Stimulated activated CD4-positive, alpha-beta T cell treated with anti-CD3 and anti-CD28 coated beads, Interleukin-2, amount 100 ng/mL, for 24 hours (primary cell): Measurements from ENCODE around the gene WAPL.
"Not testable (repeated sequence)": the region's sequence is repeated elsewhere in the genome, so short reads cannot be mapped to it uniquely, and the experiment has no call there.

ENCODE experiments used
- DNase-seq, 2 donors: peaks; one replicate each; pipeline ENCODE4 v3.0.0-alpha.2; 2020

Gene WAPL

GRCh38 chr10:86521678-86522509 is at the start of gene WAPL:
Gene WAPL, minus strand, starts transcription at chr10:86521792. Its CDS starts 3,723 bp downstream, at chr10:86518069.
- DNase-seq, result peak; percentile 94 to 95

- no peak for DNase-seq
Measured at GRCh38 chr10:86569335-86569734, 47.7 kb upstream of the WAPL start.

GRCh38 chr10:86566518-86566917 is 44.9 kb upstream of the WAPL start:
- DNase-seq, result not testable (repeated sequence)

DNA sequence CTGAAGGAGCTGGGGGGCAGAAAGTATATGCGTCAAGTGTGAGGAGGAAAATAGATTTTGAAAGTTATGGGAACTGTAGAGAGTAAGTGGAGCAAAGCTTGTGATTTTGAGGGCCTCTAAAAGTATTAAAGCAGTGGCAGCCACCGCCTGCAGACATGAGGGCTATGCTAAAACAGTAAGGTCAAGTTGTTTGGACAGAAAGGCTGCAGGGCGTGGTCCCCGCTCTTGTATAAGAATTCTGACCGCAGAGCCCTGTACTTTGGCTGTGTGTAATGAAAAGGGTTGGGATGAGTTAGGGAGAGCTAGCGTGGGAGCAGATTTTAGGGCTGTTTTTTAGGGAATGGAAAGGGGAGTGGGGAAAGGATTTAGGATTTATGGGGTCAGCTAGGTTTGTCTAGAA is 41.7 kb upstream of the WAPL start:
- DNase-seq, result not testable (repeated sequence)

GRCh38 chr10:86558695-86559094 is 37.1 kb upstream of the WAPL start:
- DNase-seq, result not testable (repeated sequence)

GRCh38 chr10:86556933-86557649 is 35.5 kb upstream of the WAPL start:
- DNase-seq, result no peak

DNA sequence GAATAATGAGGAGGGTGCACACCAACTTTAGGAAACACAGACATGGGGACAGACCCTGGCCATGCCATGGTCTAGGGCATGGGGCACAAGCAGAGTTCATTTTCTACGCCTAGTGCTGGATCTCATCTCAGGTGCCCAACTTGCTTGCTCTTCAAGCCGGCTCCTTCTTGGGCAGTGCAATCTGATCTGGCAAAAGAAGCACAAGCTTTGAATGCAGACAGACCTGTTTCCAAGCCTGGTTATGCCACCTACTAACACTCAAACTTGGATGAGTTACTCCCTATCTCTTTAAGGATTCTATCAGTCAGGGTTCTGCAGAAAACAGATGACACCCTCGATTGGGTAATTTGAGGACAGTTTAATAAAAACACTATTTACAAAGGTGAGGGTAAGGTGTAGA is 34.9 kb upstream of the WAPL start:
- no peak for DNase-seq

GRCh38 chr10:86553639-86554038 is 32.0 kb upstream of the WAPL start:
- no peak for DNase-seq

- DNase-seq, result no peak
Measured at GRCh38 chr10:86553213-86553612, 31.6 kb upstream of the WAPL start.

- DNase-seq, result no peak
Measured at GRCh38 chr10:86547296-86547695, 25.7 kb upstream of the WAPL start.

GRCh38 chr10:86545101-86545500 is 23.5 kb upstream of the WAPL start:
- DNase-seq, result no peak

DNA sequence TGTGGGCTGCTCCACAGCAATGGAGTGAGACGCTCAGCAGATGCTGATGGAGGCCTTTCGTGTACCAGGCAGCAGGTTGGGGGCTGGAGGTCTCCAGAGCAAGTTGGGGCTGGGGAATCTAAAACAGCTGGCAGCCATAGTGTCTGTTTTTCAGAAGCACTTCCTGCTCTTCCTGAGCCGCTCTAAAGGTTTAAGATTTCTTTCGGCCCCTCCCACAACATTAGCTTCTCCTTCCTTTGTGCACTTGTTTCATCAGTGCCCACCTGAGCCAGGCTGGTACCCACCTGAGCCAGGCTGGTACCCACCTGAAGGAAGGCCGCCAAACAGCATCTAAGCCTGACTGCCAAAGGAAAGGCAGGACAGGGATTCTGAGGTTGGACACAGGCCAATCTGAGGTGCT is 18.4 kb upstream of the WAPL start:
- DNase-seq, result no peak

GRCh38 chr10:86538547-86538946 is 17.0 kb upstream of the WAPL start:
- no peak for DNase-seq

GRCh38 chr10:86538040-86538439 is 16.4 kb upstream of the WAPL start:
- not testable (repeated sequence) for DNase-seq

DNA sequence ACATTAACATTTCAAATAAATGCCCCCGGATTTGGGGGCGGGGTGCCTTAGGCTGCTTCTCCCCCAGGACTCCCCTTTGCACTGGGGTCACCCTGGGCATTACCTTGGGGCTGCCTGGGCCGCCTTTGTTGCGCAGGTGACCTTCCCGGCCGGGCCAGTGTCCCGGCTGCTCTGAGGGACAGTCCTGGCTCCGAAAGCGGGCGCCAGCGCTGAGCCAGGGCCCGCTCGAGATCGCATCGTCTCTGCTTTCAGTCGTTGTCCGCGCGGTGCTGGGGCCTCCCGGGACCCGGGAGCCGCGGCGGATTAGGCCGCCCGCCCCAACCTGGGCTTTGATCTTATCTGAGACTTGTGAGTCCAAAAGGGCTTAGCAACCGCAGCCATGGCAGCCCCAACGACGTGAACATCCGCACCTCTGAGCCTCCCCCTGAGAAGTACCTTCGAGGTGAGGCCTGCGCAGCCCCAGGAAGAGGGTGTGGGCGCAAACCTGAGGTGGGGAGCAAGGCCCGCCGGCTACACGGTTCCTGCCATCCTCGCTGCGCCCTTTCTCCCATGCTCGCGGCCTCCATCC is 14.8 kb upstream of the WAPL start:
- peak; percentile 43 to 45 for DNase-seq

DNA sequence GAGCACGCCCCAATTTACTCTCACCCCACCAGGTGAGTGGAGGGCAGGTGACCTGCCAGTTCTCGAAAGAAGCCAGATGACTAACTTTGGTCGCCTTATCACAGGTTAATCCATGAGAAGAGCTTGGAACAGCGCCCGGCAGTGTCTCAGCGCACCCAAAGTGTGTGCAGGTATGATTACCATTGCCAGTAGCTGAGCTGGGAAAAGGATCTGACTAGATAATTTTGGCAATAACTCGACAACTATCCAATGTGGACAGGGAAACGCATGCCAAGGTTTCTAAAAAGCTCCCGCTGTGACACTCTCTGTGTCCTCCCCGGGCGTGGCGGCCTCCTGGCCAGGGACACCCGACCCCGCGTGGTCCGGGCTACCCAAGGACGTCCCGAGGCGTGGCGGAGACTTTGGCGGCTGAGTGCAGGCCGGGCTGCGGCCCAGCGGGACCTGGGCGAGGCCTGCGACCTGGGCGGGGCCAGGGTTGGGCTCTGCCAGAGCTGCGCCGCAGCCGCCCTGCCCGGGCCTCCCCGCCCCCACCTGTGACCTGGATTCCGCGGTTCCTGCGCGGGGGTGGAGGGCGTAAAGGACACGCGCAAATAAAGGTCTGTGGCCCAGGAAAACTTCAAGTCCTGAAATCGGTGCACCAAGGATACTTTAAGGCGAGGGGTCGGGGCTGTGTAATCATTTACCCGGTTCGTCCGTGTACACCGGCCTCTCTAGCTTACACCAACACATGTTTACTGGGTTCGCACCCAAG is 13.7 kb upstream of the WAPL start:
- peak; percentile 37 to 40 for DNase-seq

DNA sequence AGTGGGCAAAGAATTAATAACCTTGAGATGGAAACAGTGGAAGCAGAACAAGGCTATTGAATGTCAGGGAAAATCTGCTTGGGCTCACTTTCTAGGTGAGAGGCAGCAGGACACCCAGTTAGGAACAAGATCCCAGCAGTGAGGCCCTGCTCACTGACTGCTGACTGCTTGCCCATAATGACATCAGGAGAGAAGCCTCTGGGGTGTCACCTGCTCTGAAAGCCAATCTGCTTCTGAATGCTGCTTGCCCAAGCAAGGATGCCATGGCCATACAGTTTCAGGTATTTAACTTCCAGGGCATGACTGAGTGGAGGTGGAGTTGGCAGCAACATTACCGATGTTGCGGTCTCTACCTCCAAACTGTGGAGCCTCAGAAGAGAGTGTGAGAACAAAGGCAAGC is 11.7 kb upstream of the WAPL start:
- DNase-seq, result no peak

DNA sequence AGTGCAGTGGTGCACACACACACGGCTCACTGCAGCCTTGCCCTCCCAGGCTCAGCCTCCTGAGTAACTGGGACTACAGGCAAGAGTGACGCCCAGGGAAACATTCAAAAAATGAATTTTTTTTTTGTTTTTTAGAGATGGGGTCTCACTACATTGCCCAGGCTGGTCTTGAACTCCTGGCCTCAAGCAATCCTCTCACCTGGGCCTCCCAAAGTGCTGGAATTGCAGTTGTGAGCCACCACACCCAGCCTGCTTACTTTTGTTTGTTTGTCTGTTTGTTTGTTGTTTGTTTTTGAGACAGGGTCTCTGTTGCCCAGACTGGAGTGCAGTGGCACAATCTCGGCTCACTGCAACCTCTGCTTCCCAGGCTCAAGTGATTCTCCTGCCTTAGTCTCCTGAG is 7.1 kb upstream of the WAPL start:
- not testable (repeated sequence) for DNase-seq

GRCh38 chr10:86526606-86527005 is 5.0 kb upstream of the WAPL start:
- DNase-seq, result no peak

DNA sequence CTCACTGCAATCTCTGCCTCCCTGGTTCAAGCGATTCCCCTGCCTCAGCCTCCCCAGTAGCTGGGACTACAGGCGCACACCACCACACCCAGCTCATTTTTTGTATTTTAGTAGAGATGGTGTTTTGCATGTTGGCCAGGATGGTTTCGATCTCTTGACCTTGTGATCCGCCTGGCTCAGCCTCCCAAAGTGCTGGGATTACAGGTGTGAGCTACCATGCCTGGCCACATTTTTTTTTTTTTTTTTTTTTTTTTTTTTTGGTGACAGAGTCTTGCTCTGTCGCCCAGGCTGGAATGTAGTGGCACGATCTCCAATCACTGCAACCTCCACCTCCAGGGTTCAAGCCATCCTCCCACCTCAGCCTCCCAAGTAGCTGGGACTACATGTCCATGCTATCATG is 4.1 kb upstream of the WAPL start:
- not testable (repeated sequence) for DNase-seq

DNA sequence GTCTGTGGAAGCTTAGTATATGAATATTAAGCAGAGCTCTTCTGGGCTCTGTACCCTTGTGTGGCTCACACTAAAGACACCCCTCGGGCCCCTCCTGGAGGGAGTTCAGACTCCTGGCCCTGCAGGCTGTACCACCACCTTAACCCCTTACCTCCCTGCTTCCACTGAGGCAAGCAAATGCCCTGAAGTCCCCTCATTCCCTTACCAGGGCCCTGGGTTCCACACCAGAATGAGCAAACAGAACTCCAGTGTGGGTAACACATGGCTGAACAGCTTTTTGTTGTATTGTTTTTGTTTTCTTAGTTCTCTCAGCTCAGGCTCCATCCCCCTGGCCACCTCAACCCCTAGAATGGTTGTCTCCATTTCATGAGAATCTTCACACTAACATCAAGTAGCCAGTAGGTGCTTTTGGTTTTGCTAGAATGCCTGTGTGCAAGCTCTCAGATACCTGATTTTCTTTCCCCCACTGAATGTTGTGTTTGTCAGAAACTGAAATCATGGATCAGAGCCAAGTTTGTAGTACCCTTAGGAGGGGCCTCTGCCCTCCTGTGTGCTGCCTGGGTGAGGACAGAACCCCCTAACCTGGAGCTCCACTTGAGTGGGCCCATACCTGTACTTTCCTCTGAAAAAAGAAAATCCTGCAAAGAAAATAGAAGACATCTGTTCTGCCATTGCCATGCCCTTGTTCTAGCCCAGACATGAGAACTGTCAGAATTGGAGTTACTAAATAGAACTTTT is 2.8 kb upstream of the WAPL start:
- DNase-seq, result no peak

- no peak for DNase-seq
Measured at GRCh38 chr10:86523348-86523747, 1.8 kb upstream of the WAPL start.

DNA sequence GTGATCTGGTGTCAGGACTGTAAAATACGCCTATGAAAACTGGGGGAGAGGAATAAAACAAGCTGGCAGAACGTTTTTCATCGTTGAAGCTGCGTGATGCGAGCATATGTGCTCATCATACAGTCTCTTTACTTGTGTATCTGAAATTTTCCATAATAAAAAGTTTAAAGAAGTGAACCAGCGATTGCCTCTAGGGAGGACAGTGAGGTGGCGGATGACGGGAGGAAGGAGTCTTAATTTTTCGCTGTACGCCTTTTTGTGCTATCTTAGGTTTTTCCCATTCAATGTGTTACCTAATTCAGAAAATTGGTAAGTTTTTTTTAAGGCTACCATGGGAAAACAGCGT is 891 bp upstream of the WAPL start:
- DNase-seq, result no peak
